T-helper 2 cell treated with Interferon-gamma antibody and Interleukin-4, amounts not matched to agents 100 ng/mL and 5 ng/mL, for 36 hours (primary cell): ENCODE results near the gene GRID2. TPM values are rescaled to one million over a fixed set of nuclear protein-coding genes. Genes with fewer than 3 reads are reported as not detected.
"Not testable (repeated sequence)": the region's sequence is repeated elsewhere in the genome, so short reads cannot be mapped to it uniquely, and the experiment has no call there.

Experiments
- intact Hi-C: fragments of 100-400 bp; cut with micrococcal nuclease; formaldehyde crosslinking; loops from one replicate; pipeline ENCODE4 v1.15.1; 2023
- total RNA-seq: library from RNA; stranded (reverse); gene quantifications from 2 replicates; pipeline ENCODE4 v1.2.3, GENCODE V29; 2022

The GRID2 gene
- total RNA-seq, 1 donor from 2014 or later = not detected

DNA sequence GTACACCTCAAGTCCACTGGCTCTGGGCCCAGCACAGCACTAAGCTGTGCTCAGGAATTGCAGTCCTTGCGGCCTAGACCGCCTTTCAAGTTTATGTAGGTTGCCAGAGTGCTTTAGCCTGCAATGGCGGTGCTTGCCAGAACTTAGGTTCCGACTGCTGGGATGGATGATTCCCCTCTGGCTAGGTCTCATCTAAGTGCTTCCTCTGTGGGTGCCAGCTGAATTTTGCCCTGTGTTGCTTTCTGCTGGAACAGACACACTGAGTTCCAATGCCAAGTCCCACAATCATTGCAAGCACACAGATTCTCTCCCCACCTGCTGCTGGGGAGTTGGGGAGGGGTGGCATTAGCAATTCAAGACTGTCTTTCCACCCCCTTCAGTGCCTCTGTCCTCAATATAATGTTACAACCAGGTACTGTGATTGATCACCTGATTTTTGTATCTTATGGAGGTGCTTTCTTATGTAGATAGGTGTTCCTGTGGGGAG is 129.5 kb downstream of the GRID2 start:
- intact Hi-C loops = no loop called here

DNA sequence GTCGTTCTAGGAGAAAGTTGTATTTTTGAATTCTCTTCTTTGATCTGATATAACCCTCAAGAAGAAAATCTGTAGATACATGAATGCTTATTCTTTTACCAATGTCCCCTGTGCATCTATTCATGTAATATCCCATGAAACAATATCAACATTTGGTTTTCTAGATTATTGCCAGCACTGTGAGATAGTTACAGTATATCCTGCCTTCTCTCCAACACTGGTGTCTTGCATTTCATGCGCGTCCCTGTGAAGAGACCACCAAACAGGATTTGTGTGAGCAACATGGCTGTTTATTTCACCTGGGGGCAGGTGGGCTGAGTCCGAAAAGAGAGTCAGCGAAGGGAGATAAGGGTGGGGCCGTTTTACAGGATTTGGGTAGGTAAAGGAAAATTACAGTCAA is 135.0 kb downstream of the GRID2 start:
- intact Hi-C loops = not testable (repeated sequence)

DNA sequence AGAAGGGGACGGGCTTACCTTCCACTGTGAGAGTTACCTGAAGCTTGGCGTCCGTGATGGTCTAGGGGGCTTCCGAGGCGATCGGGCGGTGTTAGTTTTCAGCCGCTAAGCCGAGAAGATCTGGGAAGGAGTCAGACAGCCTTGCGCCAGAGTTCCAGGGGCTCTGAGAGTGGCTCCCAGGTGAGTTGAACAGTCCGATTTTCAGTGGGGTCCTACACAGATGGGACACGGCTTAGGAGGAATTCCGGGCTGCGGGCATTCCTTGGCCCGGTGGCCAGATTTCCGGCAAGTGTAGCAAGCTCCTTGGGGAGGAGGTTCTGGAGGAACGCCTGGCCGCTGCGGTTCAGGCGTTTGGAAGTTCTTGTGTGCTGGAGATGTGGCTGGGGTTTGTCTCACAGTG is 138.4 kb downstream of the GRID2 start:
- intact Hi-C loops = not testable (repeated sequence)

DNA sequence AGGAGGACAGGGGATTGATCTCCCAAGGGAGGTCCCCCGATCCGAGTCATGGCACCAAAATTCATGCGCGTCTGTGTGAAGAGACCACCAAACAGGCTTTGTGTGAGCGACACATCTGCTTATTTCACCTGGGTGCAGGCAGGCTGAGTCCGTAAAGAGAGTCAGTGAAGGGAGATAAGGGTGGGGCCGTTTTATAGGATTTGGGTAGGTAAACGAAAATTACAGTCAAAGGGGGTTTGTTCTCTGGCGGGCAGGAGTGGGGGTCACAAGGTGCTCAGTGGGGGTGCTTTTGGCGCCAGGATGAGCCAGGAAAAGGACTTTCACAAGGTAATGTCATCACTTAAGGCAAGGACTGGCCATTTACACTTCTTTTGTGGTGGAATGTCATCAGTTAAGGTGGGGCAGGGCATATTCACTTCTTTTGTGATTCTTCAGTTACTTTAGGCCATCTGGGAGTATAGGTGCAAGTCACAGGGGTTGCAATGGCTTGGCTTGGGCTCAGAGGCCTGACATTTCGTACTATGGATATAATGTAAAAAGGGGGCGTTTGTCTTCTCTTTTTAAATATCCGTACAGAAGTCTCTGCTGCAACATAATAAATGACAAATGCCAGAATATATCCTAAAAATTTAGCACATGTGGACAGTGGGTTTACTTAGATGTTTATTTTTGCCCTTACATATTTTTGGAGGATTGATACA is 140.5 kb downstream of the GRID2 start:
- intact Hi-C loops = not testable (repeated sequence)

DNA sequence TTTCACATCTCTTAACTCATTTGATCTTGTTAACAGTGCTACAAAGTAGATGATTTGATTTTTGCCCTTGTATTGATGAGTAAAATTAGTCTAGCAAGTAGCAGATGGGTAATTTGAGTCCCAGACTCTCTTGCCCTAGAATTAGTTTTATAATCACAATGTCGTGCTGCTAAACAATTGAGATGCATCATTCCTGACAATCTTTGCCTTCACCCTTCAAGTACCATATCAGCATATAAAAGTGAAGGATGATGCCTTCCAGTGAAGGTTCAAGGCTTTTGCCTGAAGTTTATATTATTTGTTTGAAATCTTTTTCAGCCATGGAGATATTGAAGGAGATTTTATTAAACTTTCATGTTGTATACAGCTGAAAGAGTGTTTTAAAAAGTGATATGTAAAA is 141.4 kb downstream of the GRID2 start:
- intact Hi-C loops = no loop called here

DNA sequence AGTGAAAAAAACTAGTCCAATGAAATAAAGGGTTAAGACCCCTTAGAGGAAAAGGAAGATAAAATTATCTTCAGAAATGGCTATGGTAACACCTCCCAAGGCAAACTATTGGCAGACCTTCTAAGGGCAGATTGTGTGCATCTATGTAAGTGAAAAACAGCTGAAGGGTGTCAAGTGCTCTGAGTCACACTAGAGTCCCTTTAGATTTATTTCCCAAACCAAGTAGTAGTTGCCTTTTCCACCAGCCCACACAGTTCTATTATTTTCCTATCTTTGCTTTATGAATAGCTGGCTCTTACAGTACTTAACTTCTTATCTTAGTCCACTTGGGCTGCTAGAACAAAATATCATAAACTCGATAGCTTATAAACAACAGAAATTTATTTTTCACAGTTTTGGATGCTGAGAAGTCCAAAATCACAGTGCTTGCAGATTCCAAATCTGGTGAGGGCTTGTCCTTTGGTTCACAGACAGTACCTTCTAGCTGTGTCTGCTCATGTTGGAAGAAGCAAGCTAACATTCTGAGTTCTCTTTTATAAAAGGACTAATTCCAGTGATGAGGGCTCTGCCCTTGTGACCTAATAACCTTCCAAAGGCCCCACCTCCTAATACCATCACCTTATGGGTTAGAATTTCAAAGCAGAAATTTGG is 143.6 kb downstream of the GRID2 start:
- intact Hi-C loops = no loop called here

DNA sequence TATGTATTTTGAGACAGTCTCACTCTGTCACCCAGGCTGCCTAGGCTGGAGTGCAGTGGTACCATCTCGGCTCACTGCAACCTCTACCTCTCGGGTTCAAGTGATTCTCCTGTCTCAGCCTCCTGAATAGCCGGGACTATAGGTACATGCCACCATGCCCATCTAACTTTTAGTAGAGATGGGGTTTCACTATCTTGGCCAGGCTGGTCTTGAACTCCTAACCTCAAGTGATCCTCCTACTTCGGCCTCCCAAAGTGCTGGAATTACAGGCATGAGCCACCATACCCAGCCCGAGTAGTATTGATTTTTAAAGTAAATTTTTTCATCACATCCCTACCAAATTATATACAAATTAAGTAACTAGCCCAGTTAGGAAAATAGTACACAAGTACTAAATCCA is 144.4 kb downstream of the GRID2 start:
- intact Hi-C loops = not testable (repeated sequence)

DNA sequence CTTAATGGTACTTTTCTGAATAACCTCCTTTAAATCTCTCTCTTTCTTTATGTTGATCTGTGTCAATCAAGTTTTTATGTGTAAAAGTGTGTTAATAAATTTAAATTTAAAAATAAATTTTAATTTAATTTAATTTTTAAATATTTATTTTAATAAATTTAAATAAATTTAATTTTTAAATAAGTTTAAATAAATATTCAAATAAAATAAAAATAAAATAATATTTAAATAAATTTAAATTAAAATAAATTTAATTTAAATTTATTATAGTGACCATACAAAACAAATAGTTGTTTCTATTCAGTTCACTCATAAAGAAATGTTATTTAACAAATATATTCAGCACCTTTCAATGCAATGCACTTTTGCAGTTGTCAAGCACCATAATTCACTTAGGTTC is 146.9 kb downstream of the GRID2 start:
- intact Hi-C loops = no loop called here

DNA sequence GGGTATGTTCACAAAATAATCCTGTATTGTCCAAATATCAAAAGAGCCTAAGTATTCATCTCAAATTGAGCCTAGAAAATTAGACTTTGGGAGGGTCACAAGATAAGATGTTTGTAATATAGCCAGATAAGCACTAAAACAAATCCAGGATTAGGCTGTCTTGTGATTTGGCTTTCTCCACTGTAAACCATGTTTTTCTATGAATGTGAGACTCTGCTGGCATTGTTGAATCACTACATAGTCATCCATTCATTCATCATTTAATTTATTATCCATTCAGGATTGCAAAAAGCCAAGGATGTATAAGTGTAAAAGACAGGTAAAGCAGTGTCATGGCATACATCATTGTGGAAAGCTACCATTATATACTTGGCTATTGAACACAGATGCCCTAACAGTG is 148.0 kb downstream of the GRID2 start:
- intact Hi-C loops = no loop called here

DNA sequence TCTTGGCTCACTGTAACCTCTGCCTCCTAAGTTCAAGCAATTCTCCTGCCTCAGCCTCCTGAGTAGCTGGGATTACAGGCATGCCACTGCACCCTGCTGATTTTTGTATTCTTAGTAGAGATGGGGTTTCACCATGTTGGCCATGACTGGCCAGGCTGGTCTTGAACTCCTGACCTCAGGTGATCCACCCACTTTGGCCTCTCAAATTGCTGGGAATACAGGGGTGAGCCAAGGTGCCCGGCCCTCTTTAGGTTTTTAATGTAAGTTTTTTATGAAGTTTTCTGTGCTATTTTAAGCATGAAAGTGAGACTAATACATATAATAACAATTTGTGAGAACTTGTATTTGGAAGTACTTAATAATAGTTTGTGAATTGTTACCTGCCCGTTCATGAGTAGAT is 148.6 kb downstream of the GRID2 start:
- intact Hi-C loops = not testable (repeated sequence)

DNA sequence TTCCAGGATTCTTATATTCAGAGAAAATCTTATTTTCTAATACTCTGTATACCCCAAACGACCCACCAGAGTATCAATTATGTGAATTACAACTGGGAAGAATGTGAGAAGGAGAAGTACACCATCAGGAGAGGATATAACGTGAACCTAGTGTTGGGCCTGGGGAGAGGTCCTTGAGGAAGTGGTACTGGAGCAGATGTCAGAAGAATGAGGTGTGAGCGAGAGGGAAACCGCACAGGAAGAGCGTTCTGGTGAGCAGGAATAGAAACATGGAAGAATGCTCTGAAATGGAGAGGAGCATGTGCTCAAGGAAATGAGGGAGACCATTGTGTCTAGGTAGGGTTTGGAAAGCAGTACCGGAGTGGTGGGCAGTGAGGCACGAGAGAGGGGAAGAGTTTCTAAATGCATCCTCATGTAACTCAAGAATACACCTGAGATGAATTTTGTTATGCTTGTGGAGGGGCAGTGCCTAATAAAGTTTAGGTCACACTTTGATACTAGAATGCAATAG is 151.6 kb downstream of the GRID2 start:
- intact Hi-C loops = no loop called here

DNA sequence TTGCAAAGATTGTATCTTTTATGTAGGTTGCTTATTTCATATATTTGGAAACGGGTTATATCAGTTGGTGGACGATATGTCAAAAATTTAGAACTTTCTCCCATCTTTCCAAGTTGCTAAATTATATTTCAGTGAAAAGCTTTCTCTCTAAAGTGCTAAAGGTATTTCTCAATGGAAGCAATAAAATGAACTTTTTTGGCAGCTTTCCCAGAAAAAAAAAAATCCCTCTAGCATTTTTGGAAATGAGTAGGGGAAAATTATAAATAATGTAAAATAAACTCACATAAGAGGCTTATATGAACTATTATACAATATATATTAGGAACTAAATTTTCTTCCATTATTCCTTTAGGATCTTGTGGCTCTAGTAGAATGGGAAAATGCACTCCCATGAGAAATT is 152.2 kb downstream of the GRID2 start:
- intact Hi-C loops = no loop called here

DNA sequence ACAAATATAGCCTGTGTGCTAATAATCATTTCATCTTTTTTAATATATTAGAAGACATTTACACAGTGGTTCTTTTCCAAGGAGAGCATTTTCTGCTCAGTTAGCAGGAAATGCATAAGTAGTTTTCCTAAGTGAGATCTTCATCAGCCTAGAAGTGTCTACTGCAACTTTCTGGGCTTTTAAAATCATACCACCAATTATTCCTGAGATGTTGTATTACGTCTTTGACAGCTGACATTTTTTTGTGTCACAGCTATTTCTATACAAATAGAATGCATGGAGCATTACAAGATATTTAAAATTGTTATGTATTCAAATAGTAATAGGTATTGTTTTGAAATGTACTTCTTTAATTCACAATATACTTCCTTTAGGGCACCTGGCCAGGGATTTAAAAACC is 158.0 kb downstream of the GRID2 start:
- intact Hi-C loops = no loop called here

DNA sequence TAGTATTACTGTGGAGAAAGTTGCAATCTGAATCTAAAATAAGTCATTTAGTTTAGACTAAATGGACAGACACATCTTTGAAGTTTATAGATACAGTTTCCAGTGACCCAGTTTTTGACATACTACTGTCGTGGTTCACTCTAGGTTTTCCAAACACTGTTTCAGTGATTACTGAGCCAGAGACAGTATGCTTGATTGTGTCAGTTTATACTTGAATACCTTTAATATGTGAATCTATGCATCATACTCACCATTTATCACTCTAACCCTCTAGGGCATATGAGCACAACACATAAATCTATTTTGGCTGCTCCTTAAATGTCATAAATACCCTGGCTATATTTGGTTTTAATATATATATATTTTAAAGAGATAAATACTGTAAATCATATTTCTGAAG is 173.5 kb downstream of the GRID2 start:
- intact Hi-C loops = no loop called here

DNA sequence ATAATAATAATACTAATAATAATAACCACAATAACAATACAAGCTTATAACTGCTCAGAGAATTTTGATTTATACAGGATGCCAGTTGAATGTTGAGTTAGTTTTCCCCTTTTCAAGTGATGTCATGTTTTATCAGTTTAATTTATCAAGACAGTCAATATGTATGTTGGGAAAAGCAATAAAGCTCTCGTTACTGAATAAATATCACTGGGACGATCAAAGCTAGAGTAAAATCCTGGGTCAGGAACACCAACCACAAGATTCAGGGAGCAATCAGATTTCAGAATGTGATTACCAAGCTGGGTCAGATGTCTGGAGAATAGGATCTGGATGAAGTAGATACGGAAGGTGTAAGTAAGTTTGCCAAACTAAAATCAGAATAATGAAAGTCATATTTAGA is 179.6 kb downstream of the GRID2 start:
- intact Hi-C loops = no loop called here

DNA sequence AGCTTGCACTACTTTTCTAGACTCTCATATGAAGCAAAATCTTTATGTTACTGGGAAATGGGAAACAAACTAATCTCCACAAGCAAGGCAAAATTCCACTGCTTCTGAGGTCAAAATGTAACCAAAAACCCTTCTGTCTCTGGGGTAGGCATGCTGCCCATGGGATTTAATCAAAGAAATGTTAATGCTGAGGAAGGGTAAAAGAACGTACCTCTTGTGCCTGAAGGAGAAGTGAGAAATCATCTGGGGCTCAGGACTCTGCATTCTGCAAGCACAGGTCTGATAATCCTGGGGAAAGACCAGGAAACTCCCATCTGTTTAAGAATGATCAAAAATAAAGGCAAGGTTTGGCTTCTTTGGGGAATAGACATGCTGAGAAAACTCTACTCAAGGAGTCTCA is 184.7 kb downstream of the GRID2 start:
- intact Hi-C loops = no loop called here

DNA sequence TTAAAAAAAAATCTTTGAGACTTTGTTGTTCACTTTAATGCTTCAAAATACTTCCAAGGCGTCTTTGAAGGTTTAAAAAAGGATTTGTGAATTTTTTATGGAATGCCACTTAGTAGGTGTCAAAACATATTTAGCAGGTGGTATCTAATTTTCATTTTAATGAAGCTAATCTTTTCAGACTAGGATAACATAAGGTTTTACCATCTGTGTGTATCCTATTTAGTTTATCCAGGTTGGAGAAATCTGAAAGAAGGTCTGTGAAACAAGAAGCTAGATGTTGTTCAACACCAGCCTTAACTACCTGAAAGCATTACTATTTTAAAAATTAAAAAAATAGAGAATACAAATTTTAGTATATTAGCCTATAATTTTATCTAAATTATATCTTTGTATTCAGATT is 193.4 kb downstream of the GRID2 start:
- intact Hi-C loops = no loop called here

DNA sequence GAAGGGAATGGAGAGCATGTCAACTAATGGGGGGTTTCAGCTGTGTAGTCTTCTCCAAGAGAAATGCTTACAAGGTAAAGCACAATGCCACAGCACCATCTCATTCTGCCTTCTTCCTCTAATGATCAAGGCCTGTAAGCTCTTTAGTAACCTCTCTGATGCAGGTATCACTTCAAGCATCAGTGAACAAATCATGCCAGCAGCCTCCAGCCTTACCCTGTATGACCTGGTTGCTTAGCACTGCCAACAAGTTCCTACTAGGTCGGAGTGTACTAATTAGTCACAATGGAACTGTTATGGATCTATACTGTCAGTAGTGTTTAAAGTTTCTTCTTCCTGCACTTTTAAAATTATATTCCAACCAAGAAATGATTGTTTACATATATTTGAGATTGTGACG is 197.7 kb downstream of the GRID2 start:
- intact Hi-C loops = no loop called here

DNA sequence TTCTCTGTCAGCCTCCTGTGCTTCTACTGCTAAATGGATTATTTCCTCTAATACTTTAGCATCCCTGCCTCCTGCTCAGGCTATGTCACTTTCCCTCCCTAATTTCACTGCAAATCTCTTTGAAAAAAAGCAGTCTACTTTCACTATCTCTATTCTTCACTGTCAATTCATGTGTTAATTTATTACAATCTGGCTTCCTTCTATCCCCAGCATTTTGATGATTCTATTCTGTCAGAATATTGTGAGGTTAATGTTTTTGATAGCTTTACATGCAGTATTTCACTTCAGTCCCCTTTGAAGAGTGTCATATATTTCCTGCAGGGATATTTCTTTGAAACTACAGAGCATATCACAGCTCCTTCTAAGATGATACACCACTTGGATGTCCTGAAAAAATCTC is 203.2 kb downstream of the GRID2 start:
- intact Hi-C loops = no loop called here

DNA sequence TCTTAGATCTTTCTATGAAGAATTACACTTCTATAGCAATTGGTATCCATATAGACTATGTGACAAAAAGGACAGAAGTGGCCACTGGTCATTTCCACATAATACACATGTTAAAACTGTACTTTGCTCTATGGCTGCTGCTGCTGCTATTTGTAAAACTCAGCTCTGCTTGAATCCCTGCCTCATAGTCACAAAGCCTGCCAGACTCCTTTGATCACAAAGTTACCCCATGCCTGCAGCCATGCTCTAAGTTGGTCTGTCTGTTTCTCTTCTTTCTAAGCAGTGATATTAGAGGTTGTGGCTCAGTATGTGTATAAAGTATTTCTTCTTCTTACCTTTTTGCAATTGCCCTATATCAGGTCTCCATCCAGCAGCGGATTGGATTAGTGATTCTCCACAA is 210.9 kb downstream of the GRID2 start:
- intact Hi-C loops = no loop called here

DNA sequence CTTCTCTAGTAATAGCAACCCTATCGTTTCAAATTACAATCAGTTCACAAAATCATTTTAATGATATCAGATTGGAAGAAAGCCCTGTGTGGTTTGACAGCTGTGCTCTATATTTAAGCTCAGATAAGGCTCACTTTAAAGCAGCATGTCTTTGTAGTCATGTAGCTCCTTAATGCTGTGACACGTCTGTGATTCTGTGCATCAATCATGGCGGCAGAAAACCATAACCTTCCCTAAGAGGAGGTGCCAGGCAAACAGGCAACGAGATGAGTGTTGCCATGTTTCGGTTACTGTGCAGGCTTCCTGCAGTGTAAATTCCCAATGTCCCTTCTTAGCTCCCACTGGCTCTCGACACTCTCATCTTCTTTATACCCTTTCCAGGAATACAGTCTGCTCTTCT is 212.7 kb downstream of the GRID2 start:
- intact Hi-C loops = no loop called here

DNA sequence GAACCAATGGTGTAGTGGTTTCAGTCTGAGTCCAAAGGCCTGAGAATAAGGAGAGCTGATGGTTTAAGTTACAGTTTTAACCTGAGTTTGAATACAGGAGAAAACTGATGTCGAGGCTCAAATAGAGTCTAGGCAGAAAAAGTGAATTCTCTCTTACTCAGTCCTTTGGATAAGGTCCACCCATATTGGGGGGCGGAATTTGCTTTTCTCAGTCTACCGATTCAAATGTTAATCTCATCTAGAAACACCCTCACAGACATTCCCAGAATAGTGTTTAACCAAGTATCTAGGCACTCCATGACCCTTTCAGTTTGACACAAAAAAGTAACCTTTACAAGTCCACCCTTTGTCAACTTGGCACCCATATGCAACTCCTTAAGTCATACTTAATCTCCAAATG is 216.0 kb downstream of the GRID2 start:
- intact Hi-C loops = no loop called here

DNA sequence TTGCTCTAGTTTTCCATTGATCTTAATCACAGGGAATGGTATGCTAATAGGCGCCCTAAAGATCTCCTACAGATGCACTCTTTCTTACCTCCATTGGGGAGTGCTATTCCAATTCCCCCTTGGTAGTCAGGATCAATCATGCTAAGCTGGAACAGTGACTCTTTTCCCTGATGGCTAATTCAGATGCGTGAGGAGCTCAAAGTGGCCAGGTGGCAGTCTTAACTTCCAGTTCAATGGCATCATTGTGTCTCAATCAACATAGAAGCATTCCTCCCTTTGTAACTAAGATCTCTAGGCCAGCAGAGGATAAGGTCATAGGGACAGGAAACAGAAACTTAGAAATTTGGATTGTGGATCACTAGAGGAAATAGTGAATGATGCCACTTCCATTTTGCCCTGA is 216.8 kb downstream of the GRID2 start:
- intact Hi-C loops = no loop called here
